HepG2 (cell line): Measurements from ENCODE around the gene BAHCC1. TPM values are rescaled to one million over a fixed set of nuclear protein-coding genes. Genes with fewer than 3 reads are reported as not detected.

Experiments
- CAMTA2 ChIP-seq: sonication (generic); formaldehyde crosslinking; IDR thresholded peaks from 2 replicates; pipeline ENCODE4 v1.4.0; 2020; ENCODE audit warnings: mild to moderate bottlenecking, missing genetic modification reagents, borderline replicate concordance
- ELF1 ChIP-seq: sonication (generic); formaldehyde crosslinking; IDR thresholded peaks from 2 replicates; pipeline ENCODE4 v1.4.0; 2020; ENCODE audit warnings: missing genetic modification reagents
- FIP1L1 ChIP-seq: fragments of 200-400 bp; formaldehyde crosslinking; IDR thresholded peaks from 2 replicates; pipeline ENCODE4 v1.6.1; 2018; ENCODE audit warnings: low read depth, mild to moderate bottlenecking, low read length, moderate library complexity, borderline replicate concordance; ENCODE audit not compliant: insufficient read depth
- MTA1 ChIP-seq: sonication (generic); formaldehyde crosslinking; IDR thresholded peaks from 2 replicates; pipeline ENCODE4 v1.4.0; 2020; ENCODE audit warnings: missing genetic modification reagents, mild to moderate bottlenecking, borderline replicate concordance
- RBAK ChIP-seq: sonication (generic); formaldehyde crosslinking; IDR thresholded peaks from 2 replicates; pipeline ENCODE4 v1.5.1; 2020; ENCODE audit warnings: mild to moderate bottlenecking, missing genetic modification reagents
- RBFOX2 ChIP-seq: fragments of 200-400 bp; formaldehyde crosslinking; IDR thresholded peaks from 2 replicates; pipeline ENCODE4 v1.6.1; 2017; ENCODE audit warnings: low read depth, mild to moderate bottlenecking, low read length
- ZBTB40 ChIP-seq, 2 experiments: fragments of 450-650 bp in 1 of 2; sonication (generic) in 1 of 2; formaldehyde crosslinking in 1 of 2; IDR thresholded peaks; 2 replicates each; pipeline versions ENCODE4 v1.6.1 to v1.8.0; 2016 to 2022; ENCODE audit warnings: antibody characterized with exemption in 1 of 2, mild to moderate bottlenecking in 1 of 2, missing genetic modification reagents in 1 of 2
- ZNF34 ChIP-seq: sonication (generic); formaldehyde crosslinking; IDR thresholded peaks from 2 replicates; pipeline ENCODE4 v1.4.0; 2020; ENCODE audit warnings: mild to moderate bottlenecking, missing genetic modification reagents, borderline replicate concordance
- polyA plus RNA-seq, 8 experiments: library from polyadenylated mRNA; depleted of rRNA in 3 of 8; stranded (reverse) in 7 of 8; unstranded in 1 of 8; fragments of >200 nt; fragmentation: Illumina TruSeq in 4 of 8; extraction: Trizol in 4 of 8; gene quantifications; 2 replicates each; pipeline versions ENCODE4 v1.2.1 to v1.2.3, GENCODE V29; 2011 to 2016; ENCODE audit warnings: low read depth in 4 of 8, missing spikeins in 1 of 8, mixed read lengths in 1 of 8; ENCODE audit not compliant: insufficient read depth in 1 of 8
- total RNA-seq, 5 experiments: library from RNA; depleted of rRNA; stranded (reverse); fragments of >200 nt; fragmentation: Illumina TruSeq; extraction: Trizol; gene quantifications; 2 replicates each; pipeline ENCODE4 v1.2.3, GENCODE V29; 2016; ENCODE audit warnings: low read depth in 1 of 5
- TF ChIP-seq, protein P1 (sequence below): sonication (generic); formaldehyde crosslinking; IDR thresholded peaks from 2 replicates; pipeline ENCODE4 v1.5.0; 2020; ENCODE audit warnings: mild to moderate bottlenecking, missing genetic modification reagents
- TF ChIP-seq, protein P2 (sequence below): sonication (generic); formaldehyde crosslinking; IDR thresholded peaks from 2 replicates; pipeline ENCODE4 v1.8.1; 2023; ENCODE audit warnings: mild to moderate bottlenecking, missing genetic modification reagents
- TF ChIP-seq, protein P3 (sequence below): sonication (generic); formaldehyde crosslinking; IDR thresholded peaks from 2 replicates; pipeline ENCODE4 v1.5.0; 2020; ENCODE audit warnings: missing genetic modification reagents
- TF ChIP-seq, protein P4 (sequence below): IDR thresholded peaks from 2 replicates; pipeline ENCODE4 v1.6.1; 2016; ENCODE audit warnings: mild to moderate bottlenecking

BAHCC1 gene
- total and polyA plus RNA-seq, 2 of the 13 experiments (the other 11 are each of a cell fraction or from before 2014, with no cell fraction given), result 1.4 to 1.7 TPM

DNA sequence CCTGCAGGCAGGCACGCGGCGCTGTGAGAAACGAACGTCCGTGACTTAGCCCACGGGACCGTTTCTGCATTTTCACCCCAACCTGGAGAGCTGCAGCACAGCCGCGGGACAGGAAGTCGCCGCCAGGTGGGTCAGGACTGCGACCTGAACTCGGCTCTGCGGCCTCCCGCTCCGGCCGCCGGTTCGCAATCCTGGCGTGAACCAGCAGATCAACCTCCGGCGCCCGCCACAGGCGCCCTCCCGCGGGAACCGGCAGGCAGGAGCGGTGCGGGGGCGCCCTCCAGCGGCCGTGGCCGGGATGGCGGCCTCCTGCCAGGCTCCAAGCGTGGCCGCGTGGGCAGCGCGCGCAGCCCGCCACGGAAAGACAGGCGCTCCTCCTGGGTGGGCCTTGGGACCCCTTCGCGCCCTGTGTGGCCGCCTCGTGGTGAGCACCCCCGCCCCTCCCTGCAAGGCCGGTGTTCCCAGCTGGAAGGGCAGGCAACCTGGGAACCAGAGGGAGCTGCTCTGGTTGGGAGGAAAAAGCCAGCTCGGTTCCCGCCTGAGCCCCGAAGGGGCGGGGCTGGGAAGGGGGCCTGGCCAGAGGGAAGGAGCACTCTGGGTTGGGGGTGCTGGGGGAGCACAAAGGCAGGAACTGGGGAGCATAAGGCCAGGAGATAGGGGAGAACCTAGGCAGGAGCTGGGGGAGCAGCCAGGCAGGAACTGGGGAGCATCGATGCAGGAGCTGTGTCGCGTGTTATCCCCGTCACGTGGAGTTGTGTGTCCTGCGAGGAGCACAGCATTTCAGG, 89.1 kb downstream of the BAHCC1 start (continued):
- TF ChIP-seq, protein P1, sequence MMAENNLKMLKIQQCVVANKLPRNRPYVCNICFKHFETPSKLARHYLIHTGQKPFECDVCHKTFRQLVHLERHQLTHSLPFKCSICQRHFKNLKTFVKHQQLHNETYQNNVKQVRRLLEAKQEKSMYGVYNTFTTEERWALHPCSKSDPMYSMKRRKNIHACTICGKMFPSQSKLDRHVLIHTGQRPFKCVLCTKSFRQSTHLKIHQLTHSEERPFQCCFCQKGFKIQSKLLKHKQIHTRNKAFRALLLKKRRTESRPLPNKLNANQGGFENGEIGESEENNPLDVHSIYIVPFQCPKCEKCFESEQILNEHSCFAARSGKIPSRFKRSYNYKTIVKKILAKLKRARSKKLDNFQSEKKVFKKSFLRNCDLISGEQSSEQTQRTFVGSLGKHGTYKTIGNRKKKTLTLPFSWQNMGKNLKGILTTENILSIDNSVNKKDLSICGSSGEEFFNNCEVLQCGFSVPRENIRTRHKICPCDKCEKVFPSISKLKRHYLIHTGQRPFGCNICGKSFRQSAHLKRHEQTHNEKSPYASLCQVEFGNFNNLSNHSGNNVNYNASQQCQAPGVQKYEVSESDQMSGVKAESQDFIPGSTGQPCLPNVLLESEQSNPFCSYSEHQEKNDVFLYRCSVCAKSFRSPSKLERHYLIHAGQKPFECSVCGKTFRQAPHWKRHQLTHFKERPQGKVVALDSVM (CRISPR knock-in tag), result peak; percentile 79
- TF ChIP-seq, protein P2, sequence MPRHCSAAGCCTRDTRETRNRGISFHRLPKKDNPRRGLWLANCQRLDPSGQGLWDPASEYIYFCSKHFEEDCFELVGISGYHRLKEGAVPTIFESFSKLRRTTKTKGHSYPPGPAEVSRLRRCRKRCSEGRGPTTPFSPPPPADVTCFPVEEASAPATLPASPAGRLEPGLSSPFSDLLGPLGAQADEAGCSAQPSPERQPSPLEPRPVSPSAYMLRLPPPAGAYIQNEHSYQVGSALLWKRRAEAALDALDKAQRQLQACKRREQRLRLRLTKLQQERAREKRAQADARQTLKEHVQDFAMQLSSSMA, result no peak; the same call in 1 of the 2 replicates
- no peak for TF ChIP-seq RBAK (CRISPR knock-in tag)
- no peak for TF ChIP-seq FIP1L1
- TF ChIP-seq ELF1 (CRISPR knock-in tag), result 0 out of 2 replicates have a peak, but pooled peaks have one; percentile 24
- TF ChIP-seq ZNF34 (CRISPR knock-in tag), result peak; percentile 65; the same call in 1 of the 2 replicates
- TF ChIP-seq RBFOX2, result peak; percentile 50; the same call in 1 of the 2 replicates
- TF ChIP-seq, protein P3, sequence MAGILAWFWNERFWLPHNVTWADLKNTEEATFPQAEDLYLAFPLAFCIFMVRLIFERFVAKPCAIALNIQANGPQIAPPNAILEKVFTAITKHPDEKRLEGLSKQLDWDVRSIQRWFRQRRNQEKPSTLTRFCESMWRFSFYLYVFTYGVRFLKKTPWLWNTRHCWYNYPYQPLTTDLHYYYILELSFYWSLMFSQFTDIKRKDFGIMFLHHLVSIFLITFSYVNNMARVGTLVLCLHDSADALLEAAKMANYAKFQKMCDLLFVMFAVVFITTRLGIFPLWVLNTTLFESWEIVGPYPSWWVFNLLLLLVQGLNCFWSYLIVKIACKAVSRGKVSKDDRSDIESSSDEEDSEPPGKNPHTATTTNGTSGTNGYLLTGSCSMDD (CRISPR knock-in tag), result no peak
- 0 out of 2 replicates have a peak, but pooled peaks have one; percentile 16 for TF ChIP-seq CAMTA2 (CRISPR knock-in tag)
- no peak for TF ChIP-seq ZBTB40 (IDR thresholded peaks at IDR 0.05)
- TF ChIP-seq ZBTB40 (CRISPR knock-in tag; IDR thresholded peaks at IDR 0.05), result no peak; the same call in 1 of the 2 replicates
- TF ChIP-seq, protein P4, sequence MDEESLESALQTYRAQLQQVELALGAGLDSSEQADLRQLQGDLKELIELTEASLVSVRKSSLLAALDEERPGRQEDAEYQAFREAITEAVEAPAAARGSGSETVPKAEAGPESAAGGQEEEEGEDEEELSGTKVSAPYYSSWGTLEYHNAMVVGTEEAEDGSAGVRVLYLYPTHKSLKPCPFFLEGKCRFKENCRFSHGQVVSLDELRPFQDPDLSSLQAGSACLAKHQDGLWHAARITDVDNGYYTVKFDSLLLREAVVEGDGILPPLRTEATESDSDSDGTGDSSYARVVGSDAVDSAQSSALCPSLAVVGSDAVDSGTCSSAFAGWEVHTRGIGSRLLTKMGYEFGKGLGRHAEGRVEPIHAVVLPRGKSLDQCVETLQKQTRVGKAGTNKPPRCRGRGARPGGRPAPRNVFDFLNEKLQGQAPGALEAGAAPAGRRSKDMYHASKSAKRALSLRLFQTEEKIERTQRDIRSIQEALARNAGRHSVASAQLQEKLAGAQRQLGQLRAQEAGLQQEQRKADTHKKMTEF (CRISPR knock-in tag), result peak; percentile 74; the same call in 1 of the 2 replicates
- peak; percentile 71 for TF ChIP-seq MTA1 (CRISPR knock-in tag)
